HepG2 (cell line): ENCODE data around the gene KCNQ2. TPM values are rescaled to one million over a fixed set of nuclear protein-coding genes. Genes with fewer than 3 reads are reported as not detected.

Experiments used
- ATAC-seq: fragments of 200-7000 bp; cut with Tn5 transposase; 3 replicates; pipeline ENCODE4 v1.9.1; 2020; ENCODE audit warnings: mild to moderate bottlenecking, moderate library complexity
- BruUV-seq: library from RNA; stranded (reverse); fragments of 400-500 nt; replicated peaks from 2 replicates; lab custom pipeline; 2021; lab: Mats Ljungman, UMichigan
- CTCF ChIA-PET: fragments of 300-600 bp; formaldehyde crosslinking; extraction: SDS; loops from one replicate; lab custom pipeline; 2021; ENCODE audit warnings: low total read pairs, inconsistent platforms, low intra/inter-chr PET ratio; lab: Yijun Ruan, JAX
- POLR2A ChIA-PET: fragments of 350-600 bp; sonication (Branson Sonifier 250); formaldehyde crosslinking; loops from one replicate; lab custom pipeline; 2020; ENCODE audit warnings: antibody characterized with exemption, inconsistent platforms; lab: Yijun Ruan, JAX
- DNase-seq: peaks from one replicate; pipeline ENCODE4 v3.0.0-alpha.2; 2015; ENCODE audit warnings: low spot score
- FAIRE-seq: peaks from 3 replicates; lab custom pipeline; 2011; peaks lifted over from hg19 to GRCh38; lab: Jason Lieb, UNC
- H2AFZ ChIP-seq: one replicate; pipeline ENCODE4 v1.6.1; 2011; ENCODE audit warnings: low read length, inconsistent platforms
- H3K27ac ChIP-seq: fragments of 300-600 bp; 3 replicates; pipeline ENCODE4 v1.8.0; 2011; ENCODE audit warnings: mixed run types, mild to moderate bottlenecking, mixed read lengths, low read length, inconsistent platforms; ENCODE audit not compliant: insufficient read depth; ENCODE audit errors: extremely low read length
- H3K27me3 ChIP-seq, 2 experiments: fragments of 200-600 bp in 1 of 2; 2 replicates in 1 of 2; 3 replicates in 1 of 2; pipeline versions ENCODE4 v1.6.0 to v1.8.0; 2011; ENCODE audit warnings: low read length in 2 of 2, mild to moderate bottlenecking in 2 of 2, moderate library complexity in 2 of 2, inconsistent platforms in 1 of 2; ENCODE audit not compliant: insufficient read depth in 2 of 2, control insufficient read depth in 1 of 2
- H3K36me3 ChIP-seq, 2 experiments: fragments of 200-600 bp in 1 of 2; replicated peaks in 1 of 2; 2 replicates in 1 of 2; 3 replicates in 1 of 2; pipeline versions ENCODE4 v1.5.1 to v1.8.0; 2011; ENCODE audit warnings: low read length in 2 of 2, inconsistent platforms in 1 of 2; ENCODE audit not compliant: insufficient read depth in 2 of 2, control insufficient read depth in 1 of 2
- H3K4me1 ChIP-seq: 2 replicates; pipeline ENCODE4 v1.5.1; 2012; ENCODE audit warnings: low read length, inconsistent platforms; ENCODE audit not compliant: insufficient read depth
- H3K4me2 ChIP-seq: 2 replicates; pipeline ENCODE4 v1.6.0; 2011; ENCODE audit warnings: low read depth, low read length, inconsistent platforms
- H3K4me3 ChIP-seq, 3 experiments: fragments of 200-600 bp in 1 of 3; sonication (generic), shearing (Covaris generic) in 1 of 3; replicated peaks in 1 of 3; 2 replicates each; pipeline ENCODE4 v1.5.1; 2011 to 2016; ENCODE audit warnings: low read length in 3 of 3, inconsistent platforms in 2 of 3, low read depth in 2 of 3, mild to moderate bottlenecking in 2 of 3, control low read depth in 1 of 3, mixed read lengths in 1 of 3; ENCODE audit not compliant: insufficient read depth in 1 of 3
- H3K79me2 ChIP-seq: one replicate; pipeline ENCODE4 v1.6.1; 2011; ENCODE audit warnings: low read length, inconsistent platforms; ENCODE audit not compliant: insufficient read depth
- H3K9ac ChIP-seq: 2 replicates; pipeline ENCODE4 v1.6.0; 2011; ENCODE audit warnings: mild to moderate bottlenecking, low read depth, low read length, inconsistent platforms; ENCODE audit not compliant: insufficient read depth
- H3K9me3 ChIP-seq: 2 replicates; pipeline ENCODE4 v1.5.1; 2012; ENCODE audit warnings: mild to moderate bottlenecking, low read length
- H4K20me1 ChIP-seq: 2 replicates; pipeline ENCODE4 v1.6.0; 2011; ENCODE audit warnings: inconsistent platforms, mild to moderate bottlenecking, low read length, moderate library complexity; ENCODE audit not compliant: insufficient read depth
- CTCF ChIP-seq: sonication (generic); formaldehyde crosslinking; IDR thresholded peaks from 2 replicates; pipeline ENCODE4 v1.5.0; 2020; ENCODE audit warnings: mild to moderate bottlenecking, missing genetic modification reagents, moderate library complexity
- MTF2 ChIP-seq: sonication (generic); formaldehyde crosslinking; IDR thresholded peaks from 2 replicates; pipeline ENCODE4 v1.5.0; 2020; ENCODE audit warnings: missing genetic modification reagents, borderline replicate concordance
- RBAK ChIP-seq: sonication (generic); formaldehyde crosslinking; IDR thresholded peaks from 2 replicates; pipeline ENCODE4 v1.5.1; 2020; ENCODE audit warnings: mild to moderate bottlenecking, missing genetic modification reagents
- SYNCRIP ChIP-seq: fragments of 200-400 bp; formaldehyde crosslinking; IDR thresholded peaks from 2 replicates; pipeline ENCODE4 v1.6.1; 2018; ENCODE audit warnings: mild to moderate bottlenecking, low read depth, low read length; ENCODE audit not compliant: insufficient read depth
- ZNF24 ChIP-seq: fragments of 450-650 bp; IDR thresholded peaks from 2 replicates; pipeline ENCODE4 v1.6.1; 2017; ENCODE audit warnings: antibody characterized with exemption, mild to moderate bottlenecking
- ZNF737 ChIP-seq: sonication (generic); formaldehyde crosslinking; IDR thresholded peaks from 2 replicates; pipeline ENCODE4 v1.5.0; 2020; ENCODE audit warnings: missing genetic modification reagents, mild to moderate bottlenecking, borderline replicate concordance
- WGBS: methylation state at CpG from one replicate; pipeline ENCODE4 v1.1.6; 2017; ENCODE audit warnings: low lambda C conversion rate; 5-methylcytosine and 5-hydroxymethylcytosine counted together
- in situ Hi-C: cut with HindIII; loops from 2 replicates; pipeline ENCODE4 v1.10.0; 2017; ENCODE audit warnings: low pct_unique_long_range_greater_than_20kb; ENCODE audit not compliant: extremely low pct_ligation_motif_present
- intact Hi-C: fragments of 100-400 bp; cut with micrococcal nuclease; formaldehyde crosslinking; loops from one replicate; pipeline ENCODE4 v1.10.0; 2022; ENCODE audit not compliant: unreplicated experiment
- polyA plus RNA-seq, 8 experiments: library from polyadenylated mRNA; depleted of rRNA in 3 of 8; stranded (reverse) in 7 of 8; unstranded in 1 of 8; fragments of >200 nt; fragmentation: Illumina TruSeq in 4 of 8; extraction: Trizol in 4 of 8; gene quantifications; 2 replicates each; pipeline versions ENCODE4 v1.2.1 to v1.2.3, GENCODE V29; 2011 to 2016; ENCODE audit warnings: low read depth in 4 of 8, missing spikeins in 1 of 8, mixed read lengths in 1 of 8; ENCODE audit not compliant: insufficient read depth in 1 of 8
- total RNA-seq, 5 experiments: library from RNA; depleted of rRNA; stranded (reverse); fragments of >200 nt; fragmentation: Illumina TruSeq; extraction: Trizol; gene quantifications; 2 replicates each; pipeline ENCODE4 v1.2.3, GENCODE V29; 2016; ENCODE audit warnings: low read depth in 1 of 5

Gene KCNQ2
- total and polyA plus RNA-seq, 2 of the 13 experiments (the other 11 are each of a cell fraction or from before 2014, with no cell fraction given), result not detected

GRCh38 chr20:63425846-63426485, 46.5 kb downstream of the KCNQ2 start:
- POLR2A ChIA-PET, result no interaction called here
- H3K9ac ChIP-seq, result no peak overlapping the region

More at GRCh38 chr20:63425846-63426485, 46.5 kb downstream of the KCNQ2 start:
- Histone ChIP-seq H3K4me1 (no peaks in the 10 kb centered on the region), H3K27me3 (peaks cover 44 to 99% of the 10 kb centered on the region in 2 experiments), H3K79me2 (no peaks in the 10 kb centered on the region), H3K36me3 (no peaks in the 10 kb centered on the region), H3K9me3 (no peaks in the 10 kb centered on the region), H3K4me2 (no peak overlapping the region), H2AFZ (no peak overlapping the region), H4K20me1 (peaks cover 4% of the 10 kb centered on the region; the same call in 1 of the 2 replicates), H3K4me3 (no peak overlapping the region), H3K27ac (no peak overlapping the region)
- FAIRE-seq, result no peak
- TF ChIP-seq ZNF24 (no peak), SYNCRIP (no peak), MTF2 (CRISPR knock-in tag) (peak; percentile 80), CTCF (CRISPR knock-in tag) (peak; percentile 53; the same call in 1 of the 2 replicates), ZNF737 (CRISPR knock-in tag) (no peak), RBAK (CRISPR knock-in tag) (peak; percentile 96)
- in situ Hi-C loops (no loop called here), intact Hi-C loops (no loop called here)
- no peak for DNase-seq
- ATAC-seq, result no peak
- 23% methylated on average over 27 of the region's 27 CpGs for WGBS
- BruUV-seq, result no TSS peak
- CTCF ChIA-PET, result no interaction called here
